RCC 7860 (cell line): Measurements from ENCODE around the gene WDR64.

Source experiments
- DNase-seq: peaks from one replicate; pipeline ENCODE4 v3.0.0-alpha.2; 2015; ENCODE audit warnings: low spot score
- FAIRE-seq: peaks from 2 replicates; lab custom pipeline; 2012; peaks lifted over from hg19 to GRCh38; lab: Jason Lieb, UNC

WDR64 gene

GRCh38 chr1:241652012-241652411 is at the start of gene WDR64:
TSS of gene WDR64 (plus strand) at chr1:241652281. CDS start at chr1:241652485, 204 bp downstream.
- FAIRE-seq (no peak), DNase-seq (no peak)

- DNase-seq (peak; percentile 67), FAIRE-seq (peak; percentile 88)
These were observed 48.3 kb upstream of the WDR64 start for GRCh38 chr1:241603731-241604245.

- no peak for FAIRE-seq
- DNase-seq = peak; percentile 48
These were observed 46.8 kb upstream of the WDR64 start for GRCh38 chr1:241605146-241605805.

GRCh38 chr1:241606544-241606943 is 45.5 kb upstream of the WDR64 start:
- DNase-seq = peak; percentile 43
- peak; percentile 72 for FAIRE-seq

GRCh38 chr1:241607497-241607896 is 44.6 kb upstream of the WDR64 start:
- FAIRE-seq (no peak), DNase-seq (no peak)

GRCh38 chr1:241608379-241609033 is 43.6 kb upstream of the WDR64 start:
- DNase-seq = peak; percentile 68
- FAIRE-seq = peak; percentile 80

- DNase-seq (no peak), FAIRE-seq (no peak)
These were observed 41.8 kb upstream of the WDR64 start for GRCh38 chr1:241610056-241610815.

- DNase-seq (peak; percentile 73), FAIRE-seq (peak; percentile 80)
These were observed 41.0 kb upstream of the WDR64 start for GRCh38 chr1:241611063-241611462.

- no peak for DNase-seq
- no peak for FAIRE-seq
These were observed 40.3 kb upstream of the WDR64 start for GRCh38 chr1:241611736-241612135.

- DNase-seq = peak; percentile 80
- peak; percentile 93 for FAIRE-seq
These were observed 39.3 kb upstream of the WDR64 start for GRCh38 chr1:241612533-241613477.

GRCh38 chr1:241614144-241614543 is 37.9 kb upstream of the WDR64 start:
- peak; percentile 92 for FAIRE-seq
- DNase-seq = peak; percentile 61

GRCh38 chr1:241614572-241614971 is 37.5 kb upstream of the WDR64 start:
- FAIRE-seq (no peak), DNase-seq (no peak)

GRCh38 chr1:241615043-241615974 is 36.8 kb upstream of the WDR64 start:
- peak; percentile 98 for FAIRE-seq
- DNase-seq = peak; percentile 98

- no peak for DNase-seq
- peak; percentile 11 for FAIRE-seq
These were observed 34.7 kb upstream of the WDR64 start for GRCh38 chr1:241617426-241617825.

GRCh38 chr1:241622669-241623068 is 29.4 kb upstream of the WDR64 start:
- no peak for DNase-seq
- FAIRE-seq = no peak

GRCh38 chr1:241624935-241625334 is 27.1 kb upstream of the WDR64 start:
- no peak for DNase-seq
- FAIRE-seq = no peak

- FAIRE-seq (peak; percentile 87), DNase-seq (peak; percentile 71)
These were observed 24.4 kb upstream of the WDR64 start for GRCh38 chr1:241627453-241628259.

GRCh38 chr1:241630005-241630404 is 22.1 kb upstream of the WDR64 start:
- no peak for DNase-seq
- no peak for FAIRE-seq
